Dermis microvascular lymphatic vessel endothelial cell (primary cell): ENCODE measurements around the gene ATP8B2. TPM values are rescaled to one million over a fixed set of nuclear protein-coding genes. Genes with fewer than 3 reads are reported as not detected.

Experiments used
- DNase-seq, 2 donors: peaks; one replicate each; pipeline versions ENCODE4 v3.0.0 to v3.0.0-alpha.2; 2010; ENCODE audit warnings: low read depth in 2 of 2
- total RNA-seq: library from RNA; depleted of rRNA; stranded (reverse); fragments of >200 nt; gene quantifications from 2 replicates; pipeline ENCODE4 v1.2.1, GENCODE V29; 2014

ATP8B2 gene
- total RNA-seq, 1 donor from 2014 or later: 53.3 TPM

DNA sequence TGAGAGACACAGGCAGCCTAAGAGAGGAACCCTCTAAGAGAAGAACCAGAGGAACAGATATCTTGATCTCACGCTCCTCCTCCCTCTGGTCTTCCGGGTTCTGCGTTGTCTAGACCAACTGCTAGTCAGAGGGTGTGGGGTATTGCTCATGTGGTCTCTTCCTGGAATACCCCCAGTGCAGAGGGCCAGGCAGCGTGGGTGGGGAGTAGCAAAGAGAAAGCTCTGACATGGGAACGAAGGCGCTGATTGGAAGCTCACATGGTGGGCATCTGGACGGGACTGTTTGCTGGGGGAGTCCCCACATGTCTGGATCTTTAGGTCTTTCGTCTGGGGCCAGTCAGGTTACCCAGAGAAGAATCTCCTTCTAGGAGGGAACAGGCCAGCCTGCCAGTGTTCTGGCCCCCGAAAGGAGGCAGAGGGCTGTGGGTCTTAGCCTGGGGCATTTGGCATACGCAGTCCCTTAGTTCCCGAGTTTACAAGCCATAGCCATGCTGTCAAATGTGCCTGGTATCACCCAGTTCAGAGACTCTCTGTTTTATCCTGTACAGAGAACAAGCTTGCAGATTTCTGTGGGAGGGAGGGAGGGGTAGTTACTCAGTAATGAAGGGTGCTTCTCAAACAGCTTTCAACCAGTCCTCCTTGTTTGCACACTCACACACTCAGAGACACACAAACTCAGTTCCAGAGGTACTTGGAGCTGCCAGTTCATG lies 61.5 kb downstream of the ATP8B2 start:
- DNase-seq: no peak

DNA sequence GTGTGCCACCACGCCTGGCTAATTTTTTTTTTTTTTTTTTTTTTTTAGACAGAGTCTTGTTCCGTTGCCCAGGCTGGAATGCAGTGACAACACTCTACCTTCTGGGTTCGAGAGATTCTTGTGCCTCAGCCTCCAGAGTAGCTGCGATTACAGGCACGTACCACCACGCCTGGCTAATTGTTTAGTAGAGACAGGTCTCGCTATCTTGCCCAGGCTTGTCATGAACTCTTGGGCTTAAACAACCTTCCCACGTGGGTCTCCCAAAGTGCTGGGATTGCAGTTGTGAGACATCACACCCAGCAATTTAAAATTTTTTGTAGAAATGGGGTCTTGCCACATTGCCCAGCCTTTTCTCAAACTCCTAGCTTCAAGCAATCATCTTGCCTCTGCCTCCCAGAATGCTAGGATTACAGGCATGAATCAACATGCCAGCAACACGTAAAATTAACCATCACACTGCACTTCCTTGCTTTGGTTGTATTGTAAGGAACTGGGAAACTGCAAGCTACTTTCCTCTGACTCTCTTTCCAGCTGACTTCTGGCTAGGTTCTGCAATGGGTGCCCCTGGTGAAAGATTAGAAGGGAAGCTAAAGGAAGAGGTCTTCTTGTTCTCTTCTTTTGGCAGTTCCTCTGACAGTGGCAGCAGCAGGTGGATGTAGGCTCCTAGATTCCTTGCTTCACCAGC lies 65.9 kb downstream of the ATP8B2 start:
- DNase-seq: no peak

DNA sequence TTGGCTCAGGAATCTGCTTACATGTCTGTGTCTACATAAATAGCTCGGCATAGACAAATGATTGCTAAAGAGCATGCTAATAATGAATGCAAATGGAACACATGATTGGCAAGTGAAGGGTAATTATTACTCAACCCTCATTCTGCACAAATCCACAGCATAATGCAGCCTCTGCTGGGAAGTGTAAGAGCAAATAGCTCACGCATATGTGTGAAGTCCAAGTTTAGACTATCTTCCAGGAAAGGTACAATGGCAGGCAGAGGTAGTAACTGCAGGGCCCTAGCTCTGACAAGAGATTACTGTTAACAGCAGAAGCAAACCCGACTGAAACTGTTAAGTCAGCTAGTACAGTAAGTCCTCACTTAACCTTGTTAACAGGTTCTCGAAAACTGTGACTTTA lies 72.8 kb downstream of the ATP8B2 start:
- DNase-seq: no peak

DNA sequence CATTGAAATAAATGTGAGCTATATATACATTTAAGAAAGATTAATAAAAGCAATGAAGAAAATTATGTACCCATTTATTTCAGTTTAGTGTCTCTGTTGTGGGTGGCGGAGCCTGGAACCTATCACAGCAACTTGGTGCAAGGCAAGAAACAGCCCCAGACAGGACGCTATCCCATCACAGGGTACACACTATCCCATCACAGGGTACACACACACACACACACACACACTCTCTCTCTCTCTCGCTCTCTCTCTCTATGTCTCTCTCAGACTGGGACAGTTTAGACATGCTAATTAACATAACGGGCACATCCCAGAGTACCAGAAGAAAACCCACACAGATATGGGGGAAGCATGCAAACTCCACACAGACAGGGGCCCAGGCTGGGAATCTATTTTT lies 73.4 kb downstream of the ATP8B2 start:
- no peak for DNase-seq

DNA sequence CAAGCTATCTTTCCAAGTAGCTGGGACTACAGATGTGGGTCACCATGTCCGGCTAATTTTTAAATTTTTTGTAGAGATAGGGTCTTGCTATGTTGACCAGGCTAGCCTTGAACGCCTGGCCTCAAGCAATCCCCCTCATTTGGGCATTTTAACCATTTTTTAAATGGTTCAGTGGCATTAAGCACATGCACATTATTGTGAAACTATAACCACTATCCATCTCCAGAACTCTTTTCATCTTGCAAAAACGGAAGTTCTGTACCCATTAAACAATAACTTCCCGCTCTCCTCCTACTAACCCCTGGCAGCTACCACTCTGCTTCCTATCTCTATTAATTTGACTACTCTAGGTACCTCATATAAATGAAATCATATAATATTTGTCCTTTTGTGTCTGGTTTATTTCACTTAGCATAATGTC lies 75.1 kb downstream of the ATP8B2 start:
- peak in 1 of 2 donors; percentile 35 for DNase-seq

Other genes with a start within 250 kb of the ATP8B2 start
- gene NUP210L, start 170.5 kb upstream of the ATP8B2 start, total RNA-seq: under 0.01 TPM in 2 replicates
- gene TPM3, start 133.4 kb upstream of the ATP8B2 start, total RNA-seq: 298 and 390 TPM in 2 replicates
- not detected in 2 replicates for gene CFAP141, start 119.2 kb upstream of the ATP8B2 start, total RNA-seq
- 34.9 and 49.2 TPM in 2 replicates for gene UBAP2L, start 104.6 kb upstream of the ATP8B2 start, total RNA-seq
- 80.2 and 83.7 TPM in 2 replicates for gene HAX1, start 52.9 kb upstream of the ATP8B2 start, total RNA-seq
- not detected in 2 replicates for gene AQP10, start 4.4 kb upstream of the ATP8B2 start, total RNA-seq
- gene IL6R, start 79.8 kb downstream of the ATP8B2 start, total RNA-seq: 11.3 and 12.7 TPM in 2 replicates
- gene TDRD10, start 176.7 kb downstream of the ATP8B2 start, total RNA-seq: 3.5 and 7.2 TPM in 2 replicates
- gene SHE, start 176.9 kb downstream of the ATP8B2 start, total RNA-seq: 69.1 and 86.5 TPM in 2 replicates
- gene UBE2Q1, start 233.1 kb downstream of the ATP8B2 start, total RNA-seq: 25.9 and 32.0 TPM in 2 replicates
- under 0.01 TPM in 1 of 2 replicates, not detected in the other for gene CHRNB2, start 242.3 kb downstream of the ATP8B2 start, total RNA-seq